NCI-H1436 treated with DMSO at 0.1 percent for 48 hours (cell line): ENCODE data around the gene EPHB3.

Experiments
- DNase-seq: peaks from one replicate; lab custom pipeline; 2025; lab: John Stamatoyannopoulos, UW

The EPHB3 gene

GRCh38 chr3:184564685-184565385, 3.2 kb downstream of the EPHB3 start:
- DNase-seq = no peak

GRCh38 chr3:184565421-184566211, 4.0 kb downstream of the EPHB3 start:
- DNase-seq = no peak

DNA sequence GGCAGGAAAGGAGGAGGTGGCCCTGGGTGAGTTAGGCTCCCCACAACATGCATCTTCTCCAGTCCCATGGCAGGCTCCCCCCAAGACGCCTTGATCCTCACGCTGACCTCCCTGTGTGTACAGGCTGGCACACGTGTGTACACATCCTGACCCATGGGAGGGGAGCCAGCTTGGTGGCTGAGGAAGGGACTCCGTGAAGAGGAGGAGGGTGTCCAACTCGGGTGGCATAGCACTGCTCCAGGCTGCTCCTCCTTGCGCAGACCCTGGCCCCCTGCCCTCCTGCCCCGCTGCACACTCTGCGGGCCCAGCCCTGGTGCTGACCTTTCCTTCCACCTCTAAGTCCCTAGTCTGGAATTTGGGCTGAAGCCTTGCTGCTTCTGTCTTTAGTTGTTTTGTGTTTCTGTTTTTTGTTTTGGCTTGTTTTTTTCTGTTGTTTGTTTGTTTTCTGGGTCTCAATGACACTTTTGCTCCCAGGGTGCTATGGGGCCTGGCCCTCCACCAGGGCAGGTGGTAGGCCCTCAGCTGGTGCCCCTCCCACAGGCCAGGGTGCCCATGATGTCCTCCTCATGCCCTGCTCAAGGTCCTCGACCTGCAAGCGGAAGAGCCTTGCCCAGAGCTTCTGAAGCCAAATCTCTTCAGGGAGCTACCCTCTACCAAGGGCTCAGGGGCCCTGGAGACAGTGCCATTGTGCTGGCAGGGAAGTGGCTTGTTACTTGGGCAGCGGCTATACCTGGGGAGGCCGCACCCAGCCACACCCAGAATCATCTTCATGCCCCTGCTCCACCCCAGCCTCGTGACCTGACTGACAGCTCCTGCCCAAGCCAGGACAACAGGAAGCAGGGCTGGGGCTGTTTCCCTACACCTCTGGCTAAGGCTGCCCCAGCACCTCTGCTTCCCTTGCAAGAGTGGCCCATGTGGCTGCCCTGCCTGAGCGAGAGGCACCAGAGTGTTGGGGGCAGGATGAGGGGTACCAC, 5.1 kb downstream of the EPHB3 start:
- DNase-seq = no peak

- no peak for DNase-seq
Measured at GRCh38 chr3:184567946-184568559, 6.5 kb downstream of the EPHB3 start.

GRCh38 chr3:184568560-184568923, 7.0 kb downstream of the EPHB3 start:
- DNase-seq = no peak

DNA sequence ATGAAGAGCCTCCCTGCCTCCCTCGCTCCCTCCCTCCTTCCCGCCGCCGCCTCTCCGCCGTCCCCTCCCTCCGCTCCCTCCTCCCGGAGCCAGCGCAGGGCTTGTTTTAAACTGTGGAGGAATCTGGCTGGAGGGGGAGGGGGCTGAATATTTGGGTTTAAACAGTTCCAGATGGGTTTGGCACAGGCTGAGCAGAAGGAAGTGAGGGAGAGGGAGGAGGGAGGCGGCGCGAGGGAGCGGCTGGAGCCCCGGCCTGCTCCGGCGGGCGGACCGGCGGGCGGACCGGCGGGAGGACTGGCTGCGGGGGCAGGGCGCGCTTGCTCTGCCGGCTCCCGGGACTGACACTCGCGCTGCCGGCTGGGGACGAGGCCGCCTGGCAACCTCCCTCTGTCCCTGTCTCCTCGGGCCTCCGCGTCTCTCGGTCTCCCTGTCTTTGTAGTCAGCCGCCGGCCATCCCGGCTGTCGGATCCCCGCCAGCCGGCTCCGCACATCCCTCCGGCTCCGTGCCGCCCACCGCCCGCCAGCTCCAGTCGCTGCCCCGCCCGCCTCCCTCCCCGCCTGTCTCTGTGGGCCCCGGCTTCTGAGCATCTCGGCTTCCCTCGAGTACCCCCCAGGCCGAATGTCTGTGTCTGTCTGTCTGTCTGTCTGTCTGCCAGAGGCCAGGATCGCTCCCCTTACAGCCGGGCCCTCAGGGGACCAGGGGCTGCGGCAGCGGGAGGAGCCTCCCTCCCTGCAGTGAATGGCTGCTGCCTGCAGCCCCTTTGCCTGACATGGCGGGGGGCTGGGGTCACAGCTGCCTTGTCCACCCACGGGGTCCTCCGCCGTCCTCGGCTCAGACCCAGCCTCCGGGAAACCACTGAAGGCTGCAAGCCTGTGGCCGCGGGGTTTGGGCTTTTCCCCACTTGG, 7.6 kb downstream of the EPHB3 start:
- no peak for DNase-seq

DNA sequence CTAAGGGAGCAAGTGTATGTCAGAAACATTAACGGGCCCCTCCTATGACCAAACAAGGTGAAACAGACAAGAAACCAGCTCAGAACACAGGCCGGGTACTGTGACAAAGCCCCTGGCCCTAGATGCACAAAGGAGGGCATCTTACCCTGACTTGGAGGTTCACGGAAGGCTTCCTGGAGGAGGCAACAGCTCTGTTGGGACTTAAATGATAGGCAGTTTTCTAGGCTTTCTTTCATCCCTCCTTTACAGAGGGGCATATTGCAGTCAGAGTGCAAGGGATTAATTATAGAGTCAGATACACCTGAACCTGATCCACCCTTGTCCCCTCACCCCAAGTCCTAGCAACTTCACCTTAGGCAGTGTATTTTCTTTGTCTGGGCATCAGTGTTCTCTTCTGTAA, 8.4 kb downstream of the EPHB3 start:
- DNase-seq = no peak

DNA sequence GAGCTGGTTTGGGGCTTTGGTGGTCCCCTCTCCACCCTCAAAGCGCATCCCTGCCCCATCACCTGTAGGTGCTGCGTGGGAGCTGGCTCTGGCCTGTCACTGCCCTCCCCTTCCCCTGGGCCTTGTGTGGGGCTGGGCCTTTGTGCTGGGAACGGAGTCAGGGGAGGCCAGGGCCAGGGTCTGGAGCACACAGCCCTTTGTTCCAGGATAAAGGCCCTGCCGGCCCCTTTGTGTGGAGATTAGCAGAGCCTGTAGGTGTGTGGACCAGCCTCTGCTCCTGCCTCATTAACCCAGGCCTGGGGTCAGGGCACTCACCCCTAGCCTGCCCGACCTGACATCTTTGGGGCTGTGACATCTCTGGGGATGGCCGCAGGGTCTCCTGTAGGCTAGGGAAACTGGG, 8.9 kb downstream of the EPHB3 start:
- no peak for DNase-seq

GRCh38 chr3:184571750-184572377, 10.3 kb downstream of the EPHB3 start:
- DNase-seq = no peak

- no peak for DNase-seq
Measured at GRCh38 chr3:184572633-184573270, 11.2 kb downstream of the EPHB3 start.

- DNase-seq = no peak
Measured at GRCh38 chr3:184574515-184575417, 13.2 kb downstream of the EPHB3 start.

DNA sequence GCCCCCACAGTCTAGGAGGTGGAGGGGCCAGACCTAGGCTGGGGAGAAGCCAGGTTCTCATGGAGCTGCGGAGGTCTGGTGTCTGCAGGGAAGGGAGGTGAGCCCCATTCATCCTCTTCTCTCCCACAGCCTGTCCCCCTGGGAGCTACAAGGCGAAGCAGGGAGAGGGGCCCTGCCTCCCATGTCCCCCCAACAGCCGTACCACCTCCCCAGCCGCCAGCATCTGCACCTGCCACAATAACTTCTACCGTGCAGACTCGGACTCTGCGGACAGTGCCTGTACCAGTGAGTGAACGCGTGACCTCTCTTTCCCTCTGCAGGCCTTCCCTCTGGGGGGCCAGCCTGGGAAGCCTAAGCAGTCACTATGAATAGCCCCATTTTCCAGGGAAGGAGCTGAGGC, 14.1 kb downstream of the EPHB3 start:
- DNase-seq = no peak

- no peak for DNase-seq
Measured at GRCh38 chr3:184576457-184577240, 15.1 kb downstream of the EPHB3 start.

DNA sequence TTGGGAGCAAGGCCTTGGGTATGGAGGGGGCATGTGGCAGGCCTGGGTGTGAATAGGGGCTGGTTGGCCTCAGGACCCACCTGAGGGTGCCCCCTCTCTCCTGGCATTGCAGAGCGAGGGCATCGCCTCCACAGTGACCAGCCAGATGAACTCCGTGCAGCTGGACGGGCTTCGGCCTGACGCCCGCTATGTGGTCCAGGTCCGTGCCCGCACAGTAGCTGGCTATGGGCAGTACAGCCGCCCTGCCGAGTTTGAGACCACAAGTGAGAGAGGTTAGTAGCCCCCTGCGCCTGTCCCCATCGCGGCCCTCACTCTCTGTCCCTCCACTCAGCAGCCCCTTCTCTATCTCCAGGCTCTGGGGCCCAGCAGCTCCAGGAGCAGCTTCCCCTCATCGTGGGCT, 16.0 kb downstream of the EPHB3 start:
- DNase-seq = no peak

DNA sequence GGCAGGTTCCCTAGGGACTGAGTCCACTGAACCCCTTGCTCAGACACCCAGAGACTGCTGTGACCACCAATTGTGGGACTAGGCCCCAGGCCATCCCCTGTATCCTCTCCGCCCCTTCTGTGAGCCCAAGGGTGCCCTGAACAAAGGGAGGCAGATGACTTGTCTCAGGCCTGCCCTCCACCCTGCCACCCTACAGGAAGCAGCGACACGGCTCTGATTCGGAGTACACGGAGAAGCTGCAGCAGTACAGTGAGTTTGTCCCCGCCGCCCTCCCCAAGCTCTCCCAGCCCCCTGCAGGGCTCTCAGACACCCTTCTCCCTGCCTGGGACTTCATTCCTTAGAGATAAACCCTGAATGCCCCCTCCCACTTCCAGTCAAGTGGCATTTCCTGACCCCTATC, 16.6 kb downstream of the EPHB3 start:
- no peak for DNase-seq

DNA sequence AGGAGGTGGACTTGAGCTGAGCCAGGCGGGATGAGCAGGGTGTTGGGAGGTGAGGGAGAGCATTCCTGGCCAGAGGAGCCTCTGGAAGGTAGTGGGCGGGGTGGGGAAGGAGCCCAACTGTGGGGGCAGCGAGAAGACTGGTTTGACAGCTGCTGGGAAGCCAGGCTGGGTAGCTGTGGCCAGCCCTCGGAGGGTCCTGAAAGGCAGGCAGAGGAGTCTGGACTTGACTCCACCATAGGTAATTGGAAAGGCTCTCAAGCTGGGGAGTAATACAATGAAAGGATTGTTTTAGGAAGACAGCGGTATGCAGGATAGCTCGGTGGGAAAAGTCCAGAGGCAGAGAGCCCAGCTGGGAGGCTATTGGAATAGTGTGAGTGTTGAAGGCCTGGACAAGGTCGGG, 17.2 kb downstream of the EPHB3 start:
- no peak for DNase-seq

- DNase-seq = no peak
Measured at GRCh38 chr3:184579513-184579912, 17.9 kb downstream of the EPHB3 start.

GRCh38 chr3:184580376-184580775, 18.8 kb downstream of the EPHB3 start:
- no peak for DNase-seq
